Mesodermal cell (in vitro differentiated cells): ENCODE measurements around the gene P4HA3.

Source experiments
- H3K27ac ChIP-seq: 2 replicates; pipeline ENCODE4 v1.7.0; 2013; ENCODE audit warnings: mild to moderate bottlenecking, low read depth, low read length, moderate library complexity; ENCODE audit not compliant: severe bottlenecking
- H3K36me3 ChIP-seq: 2 replicates; pipeline ENCODE4 v1.7.1; 2013; ENCODE audit warnings: mild to moderate bottlenecking, low read length, moderate library complexity; ENCODE audit not compliant: control insufficient read depth, insufficient read depth
- H3K4me1 ChIP-seq: one replicate; pipeline ENCODE4 v1.7.1; 2013; ENCODE audit warnings: mild to moderate bottlenecking, low read length; ENCODE audit not compliant: insufficient read depth, control insufficient read depth, poor library complexity, severe bottlenecking
- H3K4me3 ChIP-seq: 2 replicates; pipeline ENCODE4 v1.7.0; 2013; ENCODE audit warnings: low read length, control low read depth, mild to moderate bottlenecking; ENCODE audit not compliant: insufficient read depth, poor library complexity, severe bottlenecking; ENCODE audit errors: extremely low read depth
- H3K9me3 ChIP-seq: 2 replicates; pipeline ENCODE4 v1.7.1; 2013; ENCODE audit warnings: mild to moderate bottlenecking, low read length, moderate library complexity; ENCODE audit not compliant: control insufficient read depth
- WGBS, 2 experiments: methylation state at CpG; one replicate each; pipeline ENCODE4 v1.1.5; 2013; ENCODE audit warnings: missing lambda C conversion rate in 2 of 2; ENCODE audit not compliant: insufficient coverage in 2 of 2; 5-methylcytosine and 5-hydroxymethylcytosine counted together

Gene P4HA3

GRCh38 chr11:74267014-74267413 lies 44.4 kb downstream of the P4HA3 start:
- Histone ChIP-seq H3K4me3 (no peak overlapping the region), H3K27ac (no peak overlapping the region), H3K9me3 (no peaks in the 10 kb centered on the region), H3K4me1 (no peaks in the 10 kb centered on the region), H3K36me3 (no peaks in the 10 kb centered on the region)
- WGBS, 2 experiments = 93 to 95% methylated on average over 6 of the region's 6 CpGs

GRCh38 chr11:74265256-74265655 lies 46.2 kb downstream of the P4HA3 start:
- WGBS, 2 experiments = 83 to 100% methylated on average over 1 of the region's 1 CpG
- peaks cover 4% of the 10 kb centered on the region for H3K9me3 ChIP-seq
- H3K4me3 ChIP-seq = no peak overlapping the region
- no peaks in the 10 kb centered on the region for H3K36me3 ChIP-seq
- no peaks in the 10 kb centered on the region for H3K4me1 ChIP-seq
- H3K27ac ChIP-seq = no peak overlapping the region

GRCh38 chr11:74262725-74263124 lies 48.7 kb downstream of the P4HA3 start:
- Histone ChIP-seq H3K27ac (no peak overlapping the region), H3K36me3 (no peaks in the 10 kb centered on the region), H3K9me3 (peaks cover 4% of the 10 kb centered on the region), H3K4me1 (no peaks in the 10 kb centered on the region), H3K4me3 (no peak overlapping the region)
- WGBS, 2 experiments = 91% methylated on average over 1 of the region's 2 CpGs; no CpG with 5 or more reads in 1 of the 2 experiments

- Histone ChIP-seq H3K4me1 (no peaks in the 10 kb centered on the region), H3K27ac (no peak overlapping the region), H3K36me3 (peaks cover 20% of the 10 kb centered on the region), H3K9me3 (peaks cover 4% of the 10 kb centered on the region), H3K4me3 (no peak overlapping the region)
- WGBS, 2 experiments = 78 to 84% methylated on average over 2 to 4 of the region's 4 CpGs
Observed at GRCh38 chr11:74257959-74258553, 53.4 kb downstream of the P4HA3 start.

- H3K4me3 ChIP-seq = no peak overlapping the region
- peaks cover 4% of the 10 kb centered on the region for H3K9me3 ChIP-seq
- H3K27ac ChIP-seq = no peak overlapping the region
- peaks cover 35% of the 10 kb centered on the region for H3K36me3 ChIP-seq
- no peaks in the 10 kb centered on the region for H3K4me1 ChIP-seq
- 90 to 92% methylated on average over 3 to 4 of the region's 5 CpGs for WGBS, 2 experiments
Observed at GRCh38 chr11:74256378-74257133, 54.9 kb downstream of the P4HA3 start.

GRCh38 chr11:74255741-74256375 lies 55.6 kb downstream of the P4HA3 start:
- H3K9me3 ChIP-seq = peaks cover 4% of the 10 kb centered on the region
- 38 to 100% methylated on average over 1 to 3 of the region's 5 CpGs for WGBS, 2 experiments
- H3K4me3 ChIP-seq = no peak overlapping the region
- H3K4me1 ChIP-seq = no peaks in the 10 kb centered on the region
- H3K27ac ChIP-seq = no peak overlapping the region
- H3K36me3 ChIP-seq = peaks cover 42% of the 10 kb centered on the region

- peaks cover 62% of the 10 kb centered on the region for H3K36me3 ChIP-seq
- H3K27ac ChIP-seq = no peak overlapping the region
- no peaks in the 10 kb centered on the region for H3K9me3 ChIP-seq
- WGBS, 2 experiments = 93 to 98% methylated on average over 8 of the region's 8 CpGs
- no peak overlapping the region for H3K4me3 ChIP-seq
- H3K4me1 ChIP-seq = no peaks in the 10 kb centered on the region
Observed at GRCh38 chr11:74253361-74253760, 58.1 kb downstream of the P4HA3 start.

- H3K4me3 ChIP-seq = no peak overlapping the region
- no peaks in the 10 kb centered on the region for H3K4me1 ChIP-seq
- 83% methylated on average over 1 of the region's 2 CpGs; no CpG with 5 or more reads in 1 of the 2 experiments for WGBS, 2 experiments
- peaks cover 82% of the 10 kb centered on the region for H3K36me3 ChIP-seq
- no peak overlapping the region for H3K27ac ChIP-seq
- no peaks in the 10 kb centered on the region for H3K9me3 ChIP-seq
Observed at GRCh38 chr11:74249496-74249895, 61.9 kb downstream of the P4HA3 start.

GRCh38 chr11:74248469-74248868 lies 63.0 kb downstream of the P4HA3 start:
- Histone ChIP-seq H3K9me3 (no peaks in the 10 kb centered on the region), H3K4me3 (no peak overlapping the region), H3K36me3 (peaks cover 81% of the 10 kb centered on the region), H3K4me1 (no peaks in the 10 kb centered on the region), H3K27ac (no peak overlapping the region)
- WGBS, 2 experiments = no CpG with 5 or more reads among the region's 1 CpG

- no peaks in the 10 kb centered on the region for H3K4me1 ChIP-seq
- WGBS, 2 experiments = 100% methylated on average over 1 of the region's 1 CpG; no CpG with 5 or more reads in 1 of the 2 experiments
- no peak overlapping the region for H3K4me3 ChIP-seq
- peaks cover 61% of the 10 kb centered on the region for H3K36me3 ChIP-seq
- no peaks in the 10 kb centered on the region for H3K9me3 ChIP-seq
- H3K27ac ChIP-seq = no peak overlapping the region
Observed at GRCh38 chr11:74238243-74238642, 73.2 kb downstream of the P4HA3 start.

GRCh38 chr11:74237541-74237940 lies 73.9 kb downstream of the P4HA3 start:
- H3K4me3 ChIP-seq = no peak overlapping the region
- H3K27ac ChIP-seq = no peak overlapping the region
- 89 to 100% methylated on average over 1 of the region's 2 CpGs for WGBS, 2 experiments
- H3K36me3 ChIP-seq = peaks cover 59% of the 10 kb centered on the region
- no peaks in the 10 kb centered on the region for H3K9me3 ChIP-seq
- no peaks in the 10 kb centered on the region for H3K4me1 ChIP-seq
